Measurements from ENCODE around the gene SELENOO.

SELENOO gene, protein sequence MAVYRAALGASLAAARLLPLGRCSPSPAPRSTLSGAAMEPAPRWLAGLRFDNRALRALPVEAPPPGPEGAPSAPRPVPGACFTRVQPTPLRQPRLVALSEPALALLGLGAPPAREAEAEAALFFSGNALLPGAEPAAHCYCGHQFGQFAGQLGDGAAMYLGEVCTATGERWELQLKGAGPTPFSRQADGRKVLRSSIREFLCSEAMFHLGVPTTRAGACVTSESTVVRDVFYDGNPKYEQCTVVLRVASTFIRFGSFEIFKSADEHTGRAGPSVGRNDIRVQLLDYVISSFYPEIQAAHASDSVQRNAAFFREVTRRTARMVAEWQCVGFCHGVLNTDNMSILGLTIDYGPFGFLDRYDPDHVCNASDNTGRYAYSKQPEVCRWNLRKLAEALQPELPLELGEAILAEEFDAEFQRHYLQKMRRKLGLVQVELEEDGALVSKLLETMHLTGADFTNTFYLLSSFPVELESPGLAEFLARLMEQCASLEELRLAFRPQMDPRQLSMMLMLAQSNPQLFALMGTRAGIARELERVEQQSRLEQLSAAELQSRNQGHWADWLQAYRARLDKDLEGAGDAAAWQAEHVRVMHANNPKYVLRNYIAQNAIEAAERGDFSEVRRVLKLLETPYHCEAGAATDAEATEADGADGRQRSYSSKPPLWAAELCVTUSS

DNA sequence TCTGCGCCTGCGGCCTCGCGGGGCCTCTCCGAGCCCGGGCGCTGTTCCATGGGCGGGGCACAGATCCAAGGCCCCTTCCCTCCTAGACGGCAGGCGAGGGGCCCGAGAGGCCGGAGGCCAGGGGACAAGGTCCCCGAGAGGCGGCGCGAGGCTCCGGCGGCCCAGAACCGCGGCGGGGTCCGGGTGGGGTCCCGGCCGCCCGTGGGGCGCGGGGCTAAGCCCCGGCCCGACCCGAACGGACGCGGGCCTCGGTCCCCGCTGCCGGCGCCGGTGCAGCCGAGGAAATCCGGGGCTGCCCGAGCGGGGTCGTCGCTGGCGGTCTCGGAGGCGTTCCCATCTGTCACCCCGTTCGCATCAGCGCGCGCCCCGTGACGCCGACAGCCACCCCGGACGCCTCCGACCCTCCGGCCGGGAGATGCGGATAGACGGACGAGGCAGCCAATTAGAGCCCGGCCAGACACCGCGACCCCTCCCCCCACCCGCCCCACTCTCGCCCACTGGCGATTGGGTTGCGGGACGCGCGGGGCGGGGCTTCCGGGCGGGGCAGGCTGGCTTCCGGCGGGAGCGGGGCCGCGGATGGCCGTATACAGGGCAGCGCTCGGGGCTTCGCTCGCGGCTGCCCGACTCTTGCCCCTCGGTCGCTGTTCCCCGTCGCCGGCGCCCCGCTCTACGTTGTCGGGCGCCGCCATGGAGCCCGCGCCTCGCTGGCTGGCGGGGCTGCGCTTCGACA lies at the start of gene SELENOO:
SELENOO (plus strand) TSS at position 551 of the 730 bp plus-strand sequence; CDS start at position 577, 26 bp downstream.
- Histone ChIP-seq H3K27me3 (ENCODE audit: control insufficient read depth, insufficient read depth, low read length) (no peaks in the 10 kb centered on the region), H3K4me3 (ENCODE audit: low read depth, low read length) (peak within 1 kb of the TSS; percentile 73), H3K36me3 (ENCODE audit: control insufficient read depth, insufficient read depth, low read length) (peaks cover 32% of the 10 kb centered on the region), H3K27ac (ENCODE audit: low read depth, low read length) (no peak within 1 kb of the TSS), H3K9me3 (ENCODE audit: control insufficient read depth, insufficient read depth, low read depth, low read length) (no peaks in the 10 kb centered on the region), H3K4me1 (ENCODE audit: control insufficient read depth, insufficient read depth, low read length) (peaks cover 9% of the 10 kb centered on the region; the same call in 1 of the 2 replicates), H3K9ac (ENCODE audit: low read length) (peak within 1 kb of the TSS; percentile 76)

DNA sequence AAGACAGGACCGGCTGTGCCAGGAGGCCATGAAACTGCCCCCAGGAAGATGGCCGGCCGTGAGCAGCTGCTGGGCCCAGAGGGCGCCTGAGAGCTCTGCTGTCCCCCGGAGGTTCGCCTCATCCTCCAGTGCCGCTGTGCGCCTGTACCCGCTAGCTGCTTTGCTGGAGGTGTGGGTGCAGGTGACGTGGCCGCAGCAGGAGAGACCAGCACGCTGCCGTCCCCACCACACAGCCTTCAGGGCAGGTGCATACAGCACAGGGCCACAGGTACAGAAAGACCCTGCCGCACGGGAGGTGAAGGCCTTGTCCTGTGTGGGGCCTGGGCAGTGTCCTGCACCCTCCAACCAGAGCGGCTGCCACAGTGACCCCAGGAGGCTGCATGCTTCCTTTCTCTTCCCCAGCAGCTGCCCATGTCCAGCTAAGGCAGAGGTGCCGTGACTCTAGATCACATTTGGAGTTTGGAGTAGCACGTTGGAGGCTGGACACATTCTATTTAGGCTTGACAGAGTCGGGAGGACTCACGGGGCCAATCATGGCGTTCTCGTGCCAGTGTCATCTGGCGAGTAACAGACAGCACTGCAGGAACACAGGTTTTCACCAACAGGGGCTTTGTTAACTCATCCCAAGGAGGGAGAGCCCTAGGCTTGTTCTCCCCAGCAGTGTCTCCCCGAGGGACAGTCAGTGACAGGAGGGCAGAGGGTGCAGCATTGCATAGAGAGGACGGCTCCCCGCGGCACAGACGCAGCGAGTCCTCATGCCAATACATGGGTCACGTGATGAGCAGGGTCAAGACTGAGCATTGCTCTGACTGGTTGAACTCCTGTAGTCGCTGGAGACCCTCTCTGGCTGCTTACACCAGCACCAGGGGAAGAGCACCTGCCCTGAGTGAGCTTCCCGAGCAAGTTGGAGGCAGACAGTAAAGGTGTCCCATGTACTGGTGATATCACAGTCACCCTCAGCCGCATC lies 49.0 kb upstream of the SELENOO start:
- no peak overlapping the region for H3K4me3 ChIP-seq (ENCODE audit: low read depth, low read length)
- H3K36me3 ChIP-seq (ENCODE audit: control insufficient read depth, insufficient read depth, low read length), result no peaks in the 10 kb centered on the region
- H3K27ac ChIP-seq (ENCODE audit: low read depth, low read length), result no peak overlapping the region
- no peak overlapping the region for H3K9ac ChIP-seq (ENCODE audit: low read length)
- peaks cover 10% of the 10 kb centered on the region; the same call in 1 of the 2 replicates for H3K27me3 ChIP-seq (ENCODE audit: control insufficient read depth, insufficient read depth, low read length)
- peaks cover 3% of the 10 kb centered on the region; the same call in 1 of the 2 replicates for H3K4me1 ChIP-seq (ENCODE audit: control insufficient read depth, insufficient read depth, low read length)
- no peaks in the 10 kb centered on the region for H3K9me3 ChIP-seq (ENCODE audit: control insufficient read depth, insufficient read depth, low read depth, low read length)

DNA sequence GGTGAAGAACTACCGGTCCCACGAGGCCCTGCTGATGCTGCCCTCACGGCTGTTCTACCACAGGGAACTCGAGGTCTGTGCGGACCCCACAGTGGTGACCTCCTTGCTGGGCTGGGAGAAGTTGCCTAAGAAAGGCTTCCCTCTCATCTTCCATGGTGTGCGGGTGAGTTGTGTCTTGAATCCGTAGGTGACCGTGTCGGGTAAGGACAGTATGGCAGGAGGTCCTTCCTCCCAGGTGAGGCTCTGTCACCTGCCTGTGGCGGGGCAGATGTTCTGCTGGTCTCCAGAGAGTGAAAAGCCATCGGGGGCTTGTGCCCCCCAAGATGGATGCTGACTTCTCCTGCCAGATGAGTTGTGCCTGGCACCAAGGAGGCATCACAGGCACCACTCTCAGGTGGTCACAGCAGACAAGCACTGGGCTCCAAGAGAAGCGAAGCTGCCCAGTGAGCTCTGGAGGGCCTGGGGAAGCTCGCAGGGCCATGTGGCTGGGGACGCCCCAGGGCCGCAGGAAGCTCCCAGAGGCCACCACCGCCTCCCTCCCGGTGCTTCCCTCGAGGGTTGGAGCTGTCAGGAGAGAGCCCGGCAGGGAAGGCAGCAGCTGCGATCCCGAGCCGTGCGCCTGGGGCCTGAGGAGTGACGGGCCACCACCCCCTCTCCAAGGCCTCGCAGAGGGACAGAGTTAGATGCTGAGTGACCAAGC lies 47.6 kb upstream of the SELENOO start:
- Histone ChIP-seq H3K27me3 (ENCODE audit: control insufficient read depth, insufficient read depth, low read length) (peaks cover 18% of the 10 kb centered on the region; the same call in 1 of the 2 replicates), H3K9me3 (ENCODE audit: control insufficient read depth, insufficient read depth, low read depth, low read length) (no peaks in the 10 kb centered on the region), H3K36me3 (ENCODE audit: control insufficient read depth, insufficient read depth, low read length) (no peaks in the 10 kb centered on the region), H3K4me1 (ENCODE audit: control insufficient read depth, insufficient read depth, low read length) (peaks cover 3% of the 10 kb centered on the region; the same call in 1 of the 2 replicates), H3K4me3 (ENCODE audit: low read depth, low read length) (no peak overlapping the region), H3K27ac (ENCODE audit: low read depth, low read length) (no peak overlapping the region), H3K9ac (ENCODE audit: low read length) (no peak overlapping the region)

DNA sequence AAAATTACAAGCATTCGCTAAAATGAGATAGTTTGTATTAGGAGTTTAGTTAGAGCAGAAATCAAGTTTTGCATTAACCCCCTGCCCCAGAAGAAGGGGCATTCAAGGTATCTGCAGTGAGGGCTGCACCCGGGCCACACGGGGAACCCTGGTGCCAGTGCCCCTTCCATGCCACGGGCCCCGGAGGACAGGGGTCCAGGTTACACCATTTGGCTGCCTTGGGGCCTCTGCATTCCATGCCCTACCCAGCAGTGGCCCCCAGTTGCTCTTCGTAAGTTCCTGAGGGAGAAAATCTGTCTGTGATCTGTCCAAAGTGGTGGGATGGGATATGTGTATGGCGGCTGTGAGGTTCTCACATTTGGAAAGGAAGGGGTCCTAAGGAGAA lies 47.1 kb upstream of the SELENOO start:
- Histone ChIP-seq H3K27ac (ENCODE audit: low read depth, low read length) (no peak overlapping the region), H3K9ac (ENCODE audit: low read length) (no peak overlapping the region), H3K36me3 (ENCODE audit: control insufficient read depth, insufficient read depth, low read length) (no peaks in the 10 kb centered on the region), H3K4me1 (ENCODE audit: control insufficient read depth, insufficient read depth, low read length) (peaks cover 3% of the 10 kb centered on the region; the same call in 1 of the 2 replicates), H3K4me3 (ENCODE audit: low read depth, low read length) (no peak overlapping the region), H3K9me3 (ENCODE audit: control insufficient read depth, insufficient read depth, low read depth, low read length) (no peaks in the 10 kb centered on the region), H3K27me3 (ENCODE audit: control insufficient read depth, insufficient read depth, low read length) (peaks cover 22% of the 10 kb centered on the region; the same call in 1 of the 2 replicates)

DNA sequence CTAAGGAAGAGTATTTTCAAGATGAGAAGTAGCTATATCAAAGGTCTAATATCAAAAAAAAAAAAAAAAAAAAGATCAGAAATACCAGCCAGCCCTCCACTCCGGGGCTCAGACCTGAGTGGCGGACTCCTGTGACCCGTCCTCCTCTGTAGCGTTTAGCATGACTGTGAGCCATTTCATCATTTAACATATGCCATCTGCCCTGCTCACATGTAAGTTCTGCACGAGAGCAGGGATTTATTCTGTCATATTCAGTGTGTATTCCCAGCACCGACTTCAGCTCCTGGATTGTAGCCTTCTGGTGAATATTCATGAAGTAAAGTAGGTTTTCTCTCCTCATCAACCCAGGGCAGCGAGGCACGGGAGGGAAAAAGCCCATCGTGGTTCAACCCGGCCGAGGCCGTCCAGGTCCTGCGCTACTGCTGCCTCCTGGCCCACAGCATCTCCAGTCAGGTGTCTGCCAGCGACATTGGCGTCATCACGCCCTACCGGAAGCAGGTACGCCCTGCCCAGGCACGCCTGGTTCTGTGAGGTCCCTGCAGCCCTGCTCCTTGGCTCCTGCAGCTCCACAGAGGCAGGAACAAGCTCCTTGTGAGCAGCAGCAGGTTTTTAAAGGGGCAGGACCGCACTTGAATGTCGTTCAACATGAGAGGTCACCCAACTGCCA lies 43.0 kb upstream of the SELENOO start:
- Histone ChIP-seq H3K27ac (ENCODE audit: low read depth, low read length) (no peak overlapping the region), H3K36me3 (ENCODE audit: control insufficient read depth, insufficient read depth, low read length) (no peaks in the 10 kb centered on the region)

DNA sequence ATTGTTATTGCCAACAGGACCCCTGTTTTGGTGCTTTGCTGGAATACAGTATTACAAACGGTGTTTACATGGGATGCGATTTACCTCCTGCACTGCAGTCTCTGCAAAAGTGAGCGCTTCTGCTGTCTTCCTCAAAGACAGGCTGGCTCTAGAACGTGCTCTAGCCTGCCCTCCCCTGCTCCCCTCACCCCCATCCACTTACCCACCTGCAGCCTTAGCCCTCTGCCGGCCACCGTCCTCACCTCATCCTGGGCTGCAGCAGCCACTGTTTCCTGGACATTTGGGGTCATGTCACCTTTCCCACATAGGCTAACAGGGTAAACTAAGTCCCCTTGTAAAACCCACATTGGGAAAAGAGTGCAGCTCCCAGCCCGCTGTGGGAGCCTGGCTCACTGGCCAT lies 39.9 kb upstream of the SELENOO start:
- Histone ChIP-seq H3K27ac (ENCODE audit: low read depth, low read length) (no peak overlapping the region), H3K4me3 (ENCODE audit: low read depth, low read length) (no peak overlapping the region), H3K4me1 (ENCODE audit: control insufficient read depth, insufficient read depth, low read length) (no peaks in the 10 kb centered on the region; the same call in 1 of the 2 replicates), H3K9ac (ENCODE audit: low read length) (no peak overlapping the region), H3K27me3 (ENCODE audit: control insufficient read depth, insufficient read depth, low read length) (peaks cover 15% of the 10 kb centered on the region; the same call in 1 of the 2 replicates), H3K9me3 (ENCODE audit: control insufficient read depth, insufficient read depth, low read depth, low read length) (no peaks in the 10 kb centered on the region), H3K36me3 (ENCODE audit: control insufficient read depth, insufficient read depth, low read length) (no peaks in the 10 kb centered on the region)

More for the DNA sequence above, 43.0 kb upstream of the SELENOO start:
- Histone ChIP-seq H3K4me3 (ENCODE audit: low read depth, low read length) (no peak overlapping the region), H3K27me3 (ENCODE audit: control insufficient read depth, insufficient read depth, low read length) (peaks cover 16% of the 10 kb centered on the region; the same call in 1 of the 2 replicates), H3K9me3 (ENCODE audit: control insufficient read depth, insufficient read depth, low read depth, low read length) (no peaks in the 10 kb centered on the region), H3K4me1 (ENCODE audit: control insufficient read depth, insufficient read depth, low read length) (no peaks in the 10 kb centered on the region; the same call in 1 of the 2 replicates), H3K9ac (ENCODE audit: low read length) (no peak overlapping the region)

DNA sequence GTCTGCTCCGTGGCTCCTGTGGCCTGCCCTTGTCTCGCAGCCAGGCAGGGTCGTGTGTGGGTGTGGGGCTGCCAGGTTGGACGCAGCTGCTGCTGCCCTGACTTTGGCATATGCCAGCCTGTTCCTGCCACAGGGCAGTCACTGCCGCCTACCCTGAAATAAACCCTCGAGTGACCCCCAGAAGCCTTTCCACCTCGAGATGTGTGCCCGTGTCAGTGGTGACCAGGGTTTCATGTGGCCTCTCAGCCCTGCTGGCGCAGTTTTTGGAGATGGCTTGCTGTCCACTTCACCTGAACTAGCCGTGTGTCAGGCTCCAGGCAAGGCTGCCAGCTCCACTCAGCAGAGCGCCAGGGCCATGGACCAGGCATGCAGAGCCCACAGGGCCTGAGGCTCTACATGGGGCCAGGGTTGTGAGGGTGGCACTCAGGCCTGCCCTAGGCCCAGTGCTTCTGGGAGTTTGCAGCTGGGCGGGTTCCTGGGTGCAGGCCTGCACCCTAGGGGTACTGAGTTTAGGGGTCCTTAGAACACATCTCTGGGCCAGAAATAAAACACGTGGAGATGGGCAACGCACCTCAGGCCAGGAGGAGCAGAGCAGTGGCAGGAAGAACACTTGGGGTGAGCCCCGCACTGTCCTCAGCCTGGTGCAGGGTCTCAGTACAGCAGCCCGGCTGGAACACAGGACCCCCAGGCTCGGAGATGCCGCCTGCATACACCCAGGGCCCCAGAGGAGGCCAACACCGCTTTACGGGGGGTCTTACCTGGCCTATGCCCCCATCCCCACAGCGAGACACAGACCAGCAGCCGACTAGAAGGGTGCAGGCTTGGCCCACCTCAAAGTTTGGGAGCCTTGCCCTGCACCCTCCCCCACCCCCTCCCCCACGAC lies 39.1 kb upstream of the SELENOO start:
- no peak overlapping the region for H3K27ac ChIP-seq (ENCODE audit: low read depth, low read length)
- H3K4me3 ChIP-seq (ENCODE audit: low read depth, low read length), result no peak overlapping the region
- peaks cover 15% of the 10 kb centered on the region; the same call in 1 of the 2 replicates for H3K27me3 ChIP-seq (ENCODE audit: control insufficient read depth, insufficient read depth, low read length)
- H3K36me3 ChIP-seq (ENCODE audit: control insufficient read depth, insufficient read depth, low read length), result no peaks in the 10 kb centered on the region
- H3K9me3 ChIP-seq (ENCODE audit: control insufficient read depth, insufficient read depth, low read depth, low read length), result no peaks in the 10 kb centered on the region
- no peaks in the 10 kb centered on the region; the same call in 1 of the 2 replicates for H3K4me1 ChIP-seq (ENCODE audit: control insufficient read depth, insufficient read depth, low read length)
- no peak overlapping the region for H3K9ac ChIP-seq (ENCODE audit: low read length)

DNA sequence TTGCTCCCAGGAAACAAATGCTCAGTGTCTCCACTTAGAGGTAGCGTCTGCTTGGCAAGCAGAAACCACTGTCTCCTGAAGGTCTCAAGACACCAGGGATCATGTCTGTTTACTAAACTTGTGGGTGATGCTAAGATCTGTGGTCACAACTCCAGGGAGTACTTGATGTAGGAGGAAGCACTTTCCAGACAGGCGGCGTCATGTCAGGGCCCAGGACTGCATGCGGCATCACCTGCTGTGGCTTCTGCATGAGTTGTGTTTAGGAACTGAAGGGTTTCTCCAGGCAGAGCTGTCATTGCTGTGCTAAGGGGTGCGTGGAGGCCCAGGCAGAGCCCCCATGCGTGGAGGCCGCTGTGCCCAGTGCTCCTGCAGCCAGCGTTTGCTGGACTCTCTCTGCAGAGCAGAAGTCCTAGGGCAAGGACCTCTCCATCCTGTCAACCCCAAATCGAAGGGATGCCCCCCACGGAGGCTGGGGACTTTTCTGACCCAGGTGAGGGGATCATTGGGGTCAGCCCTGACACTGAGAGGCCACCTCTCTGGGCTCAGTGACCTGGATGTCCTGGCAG lies 38.3 kb upstream of the SELENOO start:
- Histone ChIP-seq H3K27me3 (ENCODE audit: control insufficient read depth, insufficient read depth, low read length) (peaks cover 18% of the 10 kb centered on the region), H3K4me1 (ENCODE audit: control insufficient read depth, insufficient read depth, low read length) (no peaks in the 10 kb centered on the region; the same call in 1 of the 2 replicates), H3K27ac (ENCODE audit: low read depth, low read length) (no peak overlapping the region), H3K36me3 (ENCODE audit: control insufficient read depth, insufficient read depth, low read length) (no peaks in the 10 kb centered on the region), H3K9me3 (ENCODE audit: control insufficient read depth, insufficient read depth, low read depth, low read length) (no peaks in the 10 kb centered on the region), H3K9ac (ENCODE audit: low read length) (no peak overlapping the region), H3K4me3 (ENCODE audit: low read depth, low read length) (no peak overlapping the region)

Measured in HUES6 (cell line).